HG03558 (cell line): ENCODE measurements around the gene GTF3A.

ENCODE experiments used
- ATAC-seq: cut with Tn5 transposase; IDR thresholded peaks from one replicate; pipeline ENCODE4 v1.9.1; 2021; ENCODE audit warnings: moderate number of reproducible peaks; ENCODE audit not compliant: unreplicated experiment; ENCODE audit errors: extremely low read depth

The GTF3A gene

DNA sequence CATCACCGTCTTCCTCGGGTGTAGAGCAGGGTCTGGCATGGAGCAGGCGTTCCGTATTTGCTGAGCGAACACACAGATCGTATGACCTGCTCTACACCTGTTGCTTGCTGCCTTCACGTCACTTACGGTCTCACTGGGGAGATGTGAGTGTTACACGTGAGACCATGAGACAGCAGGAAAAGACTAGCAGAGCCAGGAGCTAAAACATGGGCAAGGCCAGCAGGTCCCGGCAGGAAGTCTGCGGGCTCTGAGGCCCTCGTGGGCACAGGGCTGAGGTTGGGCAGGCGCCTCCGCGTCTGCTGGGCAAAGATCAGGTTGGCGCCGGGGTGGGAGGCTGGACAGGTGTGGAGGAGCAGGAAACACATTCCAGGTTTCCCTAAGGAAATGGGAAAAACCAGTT, 19.7 kb upstream of the GTF3A start:
- no peak for ATAC-seq

DNA sequence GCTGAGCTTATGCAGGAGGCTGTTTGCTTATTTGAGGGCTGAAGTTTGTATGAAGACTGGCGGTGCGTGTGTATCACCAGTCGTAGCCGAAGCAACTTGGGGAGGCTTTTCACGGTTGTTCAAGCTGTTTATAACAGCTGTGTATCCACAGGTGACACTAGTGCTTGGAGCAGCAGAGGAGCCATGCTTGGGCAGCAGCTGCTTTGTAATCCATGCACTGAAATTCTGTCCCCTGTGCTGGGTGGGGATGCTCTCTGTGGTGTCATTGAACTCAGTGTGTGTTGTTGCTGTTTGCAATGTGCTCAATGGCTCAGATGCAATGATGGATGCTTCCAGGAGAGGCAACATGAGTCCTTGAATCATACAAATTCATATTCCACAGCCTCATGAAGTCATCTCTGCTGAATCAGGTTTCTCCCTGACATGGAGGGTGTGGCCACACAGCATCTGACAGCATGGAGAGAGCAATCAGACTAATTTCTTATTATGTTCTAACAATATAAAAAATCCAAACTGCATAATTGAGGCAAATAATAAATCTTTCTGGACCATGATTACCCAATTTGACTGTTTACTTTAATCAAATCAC, 18.8 kb upstream of the GTF3A start:
- no peak for ATAC-seq

DNA sequence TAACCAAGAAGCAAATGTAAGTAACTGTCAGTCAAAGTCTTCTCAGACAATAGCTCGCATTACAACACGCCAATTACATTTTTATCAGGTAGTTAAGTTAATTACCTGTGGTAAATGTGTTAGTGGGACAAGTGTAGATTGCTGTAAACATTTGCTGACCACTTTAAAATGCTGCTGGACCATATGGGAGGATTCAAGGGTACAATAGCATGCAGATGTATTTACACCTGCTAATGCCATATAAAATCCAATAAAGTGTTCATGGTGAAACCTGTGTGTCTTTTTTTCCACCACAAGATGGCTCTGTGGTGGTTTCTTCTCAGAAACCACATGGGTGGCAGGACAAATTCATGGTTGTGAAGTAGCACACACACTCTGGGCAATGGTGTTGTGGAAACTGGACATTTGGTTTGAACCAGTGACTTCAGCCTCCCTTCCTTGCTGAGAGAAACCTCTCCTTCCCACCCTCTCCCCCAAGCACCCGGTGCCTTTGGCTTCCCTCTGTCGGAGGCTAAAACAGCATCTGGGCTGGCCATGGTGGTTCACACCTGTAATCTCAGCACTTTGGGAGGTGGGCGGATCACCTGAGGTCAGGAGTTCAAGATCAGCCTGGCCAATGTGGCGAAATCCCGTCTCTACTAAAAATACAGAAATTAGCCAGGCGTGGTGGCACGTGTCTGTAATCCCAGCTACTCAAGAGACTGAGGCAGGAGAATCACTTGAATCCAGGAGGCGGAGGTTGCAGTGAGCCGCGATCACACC, 18.1 kb upstream of the GTF3A start:
- no peak for ATAC-seq

DNA sequence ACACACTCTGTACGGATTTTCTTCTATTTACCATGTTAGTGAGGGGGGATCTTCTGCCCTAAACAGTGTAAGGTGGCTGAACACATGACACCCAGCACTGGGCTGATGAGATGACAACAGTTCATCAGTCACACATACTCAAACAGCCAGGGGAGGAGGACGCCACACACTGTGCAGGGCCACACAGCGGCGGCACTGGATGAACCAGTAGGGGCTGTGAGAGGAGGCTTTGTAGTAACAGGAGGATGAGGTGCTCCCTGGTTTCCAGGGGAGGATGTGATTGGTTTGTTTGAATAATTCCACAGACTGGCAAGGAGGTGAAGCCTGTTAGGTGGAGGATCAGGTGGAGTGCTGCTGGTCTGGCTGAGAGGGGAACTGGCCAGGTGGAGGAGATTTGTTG, 16.3 kb upstream of the GTF3A start:
- ATAC-seq = no peak

DNA sequence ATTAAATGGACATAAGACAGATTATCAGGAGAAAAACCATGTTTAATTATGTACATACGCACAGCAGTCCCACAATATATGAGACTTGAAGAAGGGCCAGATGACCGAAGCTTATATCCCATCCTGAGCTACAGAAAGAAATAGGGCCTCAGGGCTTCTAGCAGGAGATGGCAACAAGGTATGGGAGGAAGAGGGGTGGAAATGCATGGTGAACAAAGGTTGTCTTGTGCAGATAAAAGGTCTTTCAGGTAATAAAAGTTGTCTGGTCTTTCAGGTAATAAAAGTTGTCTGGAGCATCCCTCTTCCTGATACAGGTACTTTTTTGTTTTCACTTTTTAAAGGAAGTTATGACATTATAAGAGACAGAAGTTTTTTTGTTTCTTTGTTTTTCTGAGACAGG, 15.4 kb upstream of the GTF3A start:
- ATAC-seq = no peak

DNA sequence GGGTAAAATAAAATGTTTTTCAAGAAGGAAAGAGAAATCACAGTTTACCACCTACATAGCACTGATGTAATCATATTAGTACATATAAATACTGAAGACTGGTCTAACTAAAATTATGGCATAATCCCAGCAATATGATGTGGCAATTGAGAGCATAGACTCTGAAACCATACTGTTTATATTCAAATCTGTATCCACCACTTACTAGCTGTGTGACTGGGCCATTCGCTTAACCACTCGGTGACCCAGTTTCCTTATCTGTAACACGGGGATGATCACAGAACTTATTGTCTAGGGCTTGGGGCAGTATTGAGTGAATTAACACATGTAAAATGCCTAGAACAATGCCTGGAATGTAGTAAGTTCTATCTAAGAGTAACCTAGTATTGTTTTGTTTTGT, 13.1 kb upstream of the GTF3A start:
- ATAC-seq = no peak

DNA sequence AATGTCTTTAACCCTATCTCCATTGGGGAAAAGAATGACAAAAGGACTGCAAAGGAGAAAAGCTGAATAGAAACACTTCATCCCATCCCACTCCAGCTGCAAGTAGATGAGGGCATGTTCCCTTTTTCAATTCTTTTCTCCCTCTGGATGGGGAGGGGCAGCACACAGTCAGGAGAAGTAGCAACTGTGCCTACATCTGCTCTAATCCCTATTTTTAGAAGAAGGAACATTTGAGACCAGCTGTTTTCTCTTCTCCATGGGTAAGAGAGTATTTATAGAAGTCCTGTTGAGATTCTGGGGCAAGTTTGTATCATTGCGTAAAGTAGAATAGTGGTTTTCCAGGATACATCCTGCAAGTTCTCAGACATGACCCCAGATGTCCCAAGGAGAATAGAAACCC, 9.3 kb upstream of the GTF3A start:
- no peak for ATAC-seq

DNA sequence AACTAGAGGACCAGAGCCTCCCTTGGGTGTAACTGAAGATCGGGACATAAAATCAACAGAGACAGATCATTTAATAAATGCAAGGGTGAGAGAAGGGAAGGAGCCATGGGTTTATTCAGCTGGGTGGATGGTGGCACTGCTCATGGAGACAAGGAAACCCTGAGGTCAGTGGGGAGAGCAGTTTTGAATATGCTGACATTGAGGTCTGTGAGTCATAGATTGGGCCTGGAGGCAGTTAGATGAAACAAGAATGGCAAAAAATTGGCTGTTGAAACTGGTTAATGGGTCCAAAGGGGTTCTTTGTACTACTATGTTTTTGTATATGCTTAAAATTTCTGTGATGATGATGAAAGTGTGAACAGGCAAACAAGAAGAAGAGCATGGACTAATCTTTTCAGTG, 5.1 kb upstream of the GTF3A start:
- no peak for ATAC-seq

DNA sequence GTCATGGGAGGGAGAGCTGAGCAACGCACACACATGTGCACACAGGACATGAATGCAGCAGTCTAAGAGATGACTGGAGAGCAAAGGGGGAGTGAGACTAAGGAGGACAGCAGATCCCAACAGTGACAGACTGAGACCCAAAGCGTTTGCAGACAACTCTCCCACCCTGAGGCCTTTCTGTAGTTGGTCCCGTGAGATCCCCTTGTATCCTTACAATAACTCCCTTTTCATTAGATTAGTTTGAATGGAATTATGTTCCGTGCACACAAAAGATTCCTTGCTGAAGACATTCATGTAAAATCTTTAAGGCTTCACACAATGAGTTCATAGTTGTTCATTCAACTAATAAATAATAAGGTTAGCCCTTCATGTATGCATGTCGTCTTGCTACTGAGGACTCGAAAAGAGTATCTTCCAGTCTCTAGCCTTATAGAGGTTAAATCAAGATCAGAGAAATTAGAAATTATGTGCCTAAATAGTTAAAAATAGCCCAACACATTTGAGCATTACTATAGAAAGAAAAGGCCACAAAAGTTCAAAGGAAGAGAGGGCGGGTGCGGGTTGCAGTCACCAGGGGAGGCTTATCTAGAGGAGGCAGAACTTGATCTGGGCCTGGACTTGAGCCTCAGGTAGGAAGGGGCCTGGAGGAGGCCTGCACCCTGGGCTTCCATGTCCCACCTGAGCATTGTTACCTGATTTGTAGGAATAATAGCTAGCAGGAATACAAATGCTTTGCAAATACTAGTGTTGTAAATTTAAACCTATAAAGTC, 3.1 kb upstream of the GTF3A start:
- ATAC-seq = no peak

DNA sequence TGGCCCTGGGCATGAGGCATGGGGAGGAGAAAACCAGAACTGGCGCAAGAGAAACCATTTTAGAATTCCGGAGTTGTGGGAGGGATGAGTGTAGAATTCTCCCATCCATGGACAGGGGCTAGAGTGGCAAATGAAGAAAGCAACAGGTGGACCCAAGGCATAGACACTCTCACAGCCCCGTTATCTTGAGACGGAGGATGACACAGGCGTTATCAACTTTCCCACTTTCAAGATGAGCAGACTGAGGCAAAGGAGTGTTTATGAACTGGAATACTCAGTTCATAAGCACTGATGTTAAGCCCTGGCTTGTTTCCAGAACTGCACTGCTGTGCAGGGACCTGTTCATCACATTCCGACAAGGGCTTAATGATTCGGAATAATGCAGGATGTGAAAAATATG, 1.1 kb upstream of the GTF3A start:
- no peak for ATAC-seq

DNA sequence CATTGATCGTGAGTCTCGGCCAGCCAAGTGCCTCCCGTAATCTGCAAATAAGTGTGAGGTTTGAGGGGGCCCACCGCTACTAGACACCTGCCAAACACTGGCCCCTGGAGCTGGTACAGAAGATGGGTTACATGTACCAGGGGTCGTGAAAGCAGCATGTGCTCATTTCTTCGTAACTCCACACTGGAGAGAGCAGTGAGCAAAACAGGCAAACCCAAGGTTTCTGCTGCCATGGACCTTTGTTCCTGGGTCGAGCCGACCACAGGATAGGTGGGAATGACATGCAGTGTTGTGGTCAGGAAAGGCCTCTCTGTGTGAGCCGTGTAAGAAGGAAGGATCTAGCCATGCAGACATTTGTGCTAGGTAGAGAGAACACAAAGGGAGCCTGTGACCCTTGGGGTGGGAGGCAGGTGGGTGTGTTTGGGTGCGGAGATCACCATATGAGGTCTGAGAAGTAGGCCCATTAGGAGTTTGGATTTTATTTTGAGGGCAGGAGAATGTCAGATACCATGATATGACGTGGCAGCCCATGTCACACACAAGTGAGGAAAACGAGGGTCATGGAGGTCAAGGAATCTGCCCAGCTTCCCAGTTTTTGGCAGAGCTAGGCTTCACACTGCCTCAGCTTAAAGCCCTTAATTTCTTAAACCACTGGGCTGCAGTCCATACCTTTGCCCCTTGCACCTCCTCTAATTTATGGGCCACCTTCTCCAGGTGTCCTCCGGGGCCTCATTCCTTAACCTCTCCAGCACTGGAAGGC, 919 bp downstream of the GTF3A start:
- ATAC-seq = no peak

DNA sequence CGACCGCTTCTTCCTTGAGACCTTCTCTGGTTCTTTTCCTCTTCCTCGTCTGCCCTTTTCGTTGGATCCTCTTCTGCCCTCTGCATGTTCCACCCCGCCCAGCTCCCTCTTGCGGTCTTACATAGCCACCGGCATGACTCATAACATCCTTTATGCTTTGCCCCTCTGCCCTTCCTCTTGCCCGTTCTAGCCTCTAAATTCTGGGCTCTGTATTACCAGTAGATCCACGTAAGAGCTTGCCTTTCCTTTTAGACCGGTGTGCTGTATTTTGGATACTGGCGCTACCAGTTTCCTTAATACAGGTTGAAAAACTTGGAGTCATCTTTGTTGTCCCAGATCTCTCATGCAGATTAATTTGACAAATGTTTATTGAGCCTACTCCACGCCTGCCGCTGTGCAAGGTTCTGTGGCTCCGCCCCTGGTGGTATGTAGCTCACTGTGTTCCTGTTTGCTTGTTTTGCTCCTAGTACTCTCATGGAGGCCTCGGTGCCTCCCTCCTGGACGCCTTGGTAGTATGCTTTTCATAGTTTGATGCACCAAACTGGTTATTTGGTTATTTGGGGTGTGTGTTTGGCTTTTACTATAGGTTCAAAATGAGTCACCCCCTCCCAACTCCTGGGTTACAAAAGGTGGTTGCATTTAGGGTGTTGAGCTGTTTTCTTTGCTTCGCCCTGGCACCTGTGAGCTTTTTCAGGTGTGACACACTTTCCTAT, 1.7 kb downstream of the GTF3A start:
- peak; percentile 36 for ATAC-seq

DNA sequence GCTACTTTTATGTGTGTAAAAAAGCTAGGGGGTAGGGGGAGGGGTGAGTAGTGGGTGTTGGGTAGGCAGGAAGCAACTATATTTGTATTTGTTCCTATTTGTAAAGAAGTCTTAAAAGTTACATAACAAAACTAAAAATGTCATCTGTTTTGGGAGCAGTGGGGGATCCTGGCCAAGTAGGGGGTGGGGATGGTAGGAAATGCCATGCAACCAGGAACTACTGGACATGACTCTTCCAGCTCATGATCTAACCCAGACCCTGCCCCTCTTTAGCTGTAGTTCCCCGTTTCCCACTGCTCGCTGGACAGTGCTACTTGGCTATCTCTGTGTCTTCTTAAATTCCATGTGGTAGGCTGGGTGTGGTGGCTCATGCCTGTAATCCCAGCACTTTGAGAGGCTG, 3.2 kb downstream of the GTF3A start:
- no peak for ATAC-seq

DNA sequence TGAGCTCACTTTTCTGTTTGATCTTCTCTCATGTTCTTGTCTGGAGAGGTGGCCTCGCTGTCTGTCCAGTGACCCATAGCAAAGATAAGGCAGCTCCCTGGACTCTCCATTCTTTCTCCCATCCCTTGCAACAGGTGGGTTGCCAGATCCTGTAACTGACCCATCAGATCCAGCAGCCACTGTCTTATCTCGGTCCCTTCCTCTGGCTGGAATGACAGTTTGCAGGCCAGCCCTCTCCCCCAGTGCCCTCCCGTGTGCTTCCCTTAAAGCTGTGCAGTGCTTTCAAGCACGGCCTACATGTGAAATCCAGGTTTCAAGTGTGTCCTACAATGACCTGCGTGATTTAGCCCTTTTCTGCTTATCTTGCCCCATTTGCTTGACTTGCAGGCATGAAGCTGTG, 3.7 kb downstream of the GTF3A start:
- no peak for ATAC-seq

DNA sequence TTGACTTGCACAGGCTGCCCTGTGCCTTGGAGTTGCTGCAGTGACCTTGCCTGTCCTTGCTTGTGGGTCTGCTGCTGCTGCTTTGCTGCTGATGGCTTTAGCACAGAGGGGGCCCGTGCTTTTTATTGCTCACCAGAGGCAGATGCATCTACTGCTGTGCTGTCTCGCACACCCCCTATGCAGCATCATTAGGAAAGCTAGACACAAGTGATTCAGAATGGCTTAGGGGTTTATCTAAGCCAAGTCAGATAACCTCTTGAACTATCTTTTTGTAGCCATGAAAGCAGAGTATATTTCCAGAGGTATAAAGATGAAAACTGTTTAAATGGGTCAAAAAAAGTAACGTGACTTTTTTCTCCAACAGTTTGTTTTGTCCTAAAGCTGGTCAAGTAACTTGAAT, 7.8 kb downstream of the GTF3A start:
- ATAC-seq = no peak

DNA sequence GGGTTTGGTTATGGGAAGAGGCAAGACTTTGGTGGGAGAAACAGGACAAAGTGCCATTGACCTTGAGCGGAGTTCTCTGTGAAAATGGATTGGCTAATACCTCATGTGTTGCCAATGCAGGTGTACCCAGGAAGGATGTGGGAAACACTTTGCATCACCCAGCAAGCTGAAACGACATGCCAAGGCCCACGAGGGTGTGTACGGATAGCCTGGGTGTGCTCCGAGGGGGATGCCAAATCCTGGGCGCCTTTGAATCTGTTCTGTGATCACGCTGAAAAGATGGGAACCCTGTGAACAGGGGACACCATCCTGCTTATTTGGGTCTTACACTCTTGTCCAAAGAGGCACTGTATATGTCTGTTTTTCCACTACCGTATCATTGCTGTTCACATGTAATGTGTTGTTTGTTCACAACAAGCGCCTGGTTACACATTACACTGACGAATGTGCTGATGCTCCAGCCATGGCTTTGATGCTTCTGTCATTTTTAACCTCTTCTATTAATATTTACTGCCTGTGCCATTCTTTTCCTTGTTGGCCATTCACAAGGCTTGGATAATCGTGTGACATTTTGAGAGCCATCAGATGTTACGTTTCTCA, 8.3 kb downstream of the GTF3A start:
- no peak for ATAC-seq

DNA sequence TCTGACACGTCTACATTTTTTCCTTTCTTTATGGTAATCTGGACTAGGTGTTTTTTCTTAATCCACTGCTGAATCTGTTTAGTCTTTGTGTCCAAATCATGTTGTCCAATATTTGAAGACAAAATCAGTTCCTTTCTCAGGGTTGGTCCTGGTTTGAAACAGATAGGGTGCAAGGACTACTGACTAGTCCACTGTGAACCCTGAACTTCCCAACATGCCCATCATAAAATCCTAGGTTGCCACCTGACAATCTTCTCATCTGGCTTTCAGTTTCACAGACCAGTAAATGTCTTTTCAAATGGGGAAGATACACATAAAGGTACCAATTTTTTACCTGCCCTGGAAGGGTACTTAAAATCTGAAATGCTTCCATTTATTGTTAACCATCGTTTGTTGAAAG, 12.7 kb downstream of the GTF3A start:
- ATAC-seq = no peak

DNA sequence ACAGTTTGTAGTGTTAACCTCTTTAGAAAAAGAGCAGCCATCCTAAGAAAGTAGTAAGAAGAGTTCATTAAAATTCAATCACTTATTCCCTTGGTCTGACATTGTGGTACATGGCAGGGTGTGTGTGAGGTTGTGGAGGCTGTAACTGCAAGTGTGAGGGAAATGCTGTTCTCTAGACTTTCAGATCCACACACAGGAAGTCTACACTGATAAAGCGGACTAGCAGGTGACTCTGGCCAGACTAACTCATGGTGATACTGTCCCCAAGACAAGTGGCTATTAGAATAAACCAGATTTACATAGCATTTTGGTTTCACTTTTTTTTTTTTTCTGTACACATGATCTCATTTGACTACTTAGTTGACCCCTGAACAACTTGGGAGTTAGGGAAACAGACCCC, 16.0 kb downstream of the GTF3A start:
- no peak for ATAC-seq

DNA sequence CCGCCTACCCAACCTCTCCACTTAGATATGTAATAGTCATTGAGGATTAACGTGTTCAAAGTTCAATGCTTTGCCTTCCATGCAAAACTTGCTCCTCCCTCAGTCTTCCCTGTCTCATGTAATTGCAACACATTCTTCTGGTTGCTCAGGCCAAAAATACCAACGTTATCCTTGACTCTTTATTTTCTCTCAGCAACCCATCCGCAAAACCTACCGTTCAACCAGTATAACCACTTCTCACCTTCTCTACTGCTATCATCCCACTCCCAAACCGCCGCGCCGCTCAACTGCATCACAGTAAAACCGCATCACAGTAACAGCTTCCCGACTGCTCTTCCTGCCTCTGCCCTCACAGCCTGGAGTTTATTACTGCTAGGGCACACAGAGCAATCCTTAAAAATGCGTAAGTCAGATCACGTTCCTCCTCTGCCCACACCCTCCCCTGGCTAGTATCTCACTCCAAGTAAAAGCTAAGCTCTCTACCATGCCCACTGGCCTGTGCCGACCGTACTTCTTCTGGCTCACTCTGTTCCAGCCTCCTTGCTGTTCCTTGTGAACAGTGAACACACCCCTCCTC, 17.7 kb downstream of the GTF3A start:
- ATAC-seq = no peak

DNA sequence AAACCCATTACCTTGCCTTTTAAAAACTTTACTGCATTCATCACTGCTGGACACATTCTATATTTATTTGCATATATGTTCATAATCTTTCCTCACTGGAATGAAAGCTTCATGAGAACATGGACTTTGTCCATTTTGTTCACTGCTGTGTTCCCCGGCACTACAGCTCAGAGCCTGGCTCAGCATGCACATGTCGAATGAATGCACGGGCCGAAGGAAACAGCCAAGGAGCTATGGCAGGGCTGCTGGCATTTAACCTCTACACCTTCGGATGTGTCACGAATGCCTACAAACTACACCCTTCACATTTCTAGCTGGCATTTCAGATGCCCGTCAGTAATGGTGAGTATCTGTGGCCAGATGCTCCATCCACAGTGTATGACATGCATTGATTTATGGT, 18.4 kb downstream of the GTF3A start:
- ATAC-seq = no peak
